ENCODE results near the gene TTLL3.
A peak's percentile ranks its signal among the peaks of the same experiment; 100 is the strongest.
"Not testable (repeated sequence)": the region's sequence is repeated elsewhere in the genome, so short reads cannot be mapped to it uniquely, and the experiment has no call there.

TTLL3 gene, protein sequence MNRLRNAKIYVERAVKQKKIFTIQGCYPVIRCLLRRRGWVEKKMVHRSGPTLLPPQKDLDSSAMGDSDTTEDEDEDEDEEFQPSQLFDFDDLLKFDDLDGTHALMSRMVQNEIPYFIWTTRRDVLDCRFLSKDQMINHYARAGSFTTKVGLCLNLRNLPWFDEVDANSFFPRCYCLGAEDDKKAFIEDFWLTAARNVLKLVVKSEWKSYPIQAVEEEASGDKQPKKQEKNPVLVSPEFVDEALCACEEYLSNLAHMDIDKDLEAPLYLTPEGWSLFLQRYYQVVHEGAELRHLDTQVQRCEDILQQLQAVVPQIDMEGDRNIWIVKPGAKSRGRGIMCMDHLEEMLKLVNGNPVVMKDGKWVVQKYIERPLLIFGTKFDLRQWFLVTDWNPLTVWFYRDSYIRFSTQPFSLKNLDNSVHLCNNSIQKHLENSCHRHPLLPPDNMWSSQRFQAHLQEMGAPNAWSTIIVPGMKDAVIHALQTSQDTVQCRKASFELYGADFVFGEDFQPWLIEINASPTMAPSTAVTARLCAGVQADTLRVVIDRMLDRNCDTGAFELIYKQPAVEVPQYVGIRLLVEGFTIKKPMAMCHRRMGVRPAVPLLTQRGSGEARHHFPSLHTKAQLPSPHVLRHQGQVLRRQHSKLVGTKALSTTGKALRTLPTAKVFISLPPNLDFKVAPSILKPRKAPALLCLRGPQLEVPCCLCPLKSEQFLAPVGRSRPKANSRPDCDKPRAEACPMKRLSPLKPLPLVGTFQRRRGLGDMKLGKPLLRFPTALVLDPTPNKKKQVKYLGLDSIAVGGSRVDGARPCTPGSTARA

DNA sequence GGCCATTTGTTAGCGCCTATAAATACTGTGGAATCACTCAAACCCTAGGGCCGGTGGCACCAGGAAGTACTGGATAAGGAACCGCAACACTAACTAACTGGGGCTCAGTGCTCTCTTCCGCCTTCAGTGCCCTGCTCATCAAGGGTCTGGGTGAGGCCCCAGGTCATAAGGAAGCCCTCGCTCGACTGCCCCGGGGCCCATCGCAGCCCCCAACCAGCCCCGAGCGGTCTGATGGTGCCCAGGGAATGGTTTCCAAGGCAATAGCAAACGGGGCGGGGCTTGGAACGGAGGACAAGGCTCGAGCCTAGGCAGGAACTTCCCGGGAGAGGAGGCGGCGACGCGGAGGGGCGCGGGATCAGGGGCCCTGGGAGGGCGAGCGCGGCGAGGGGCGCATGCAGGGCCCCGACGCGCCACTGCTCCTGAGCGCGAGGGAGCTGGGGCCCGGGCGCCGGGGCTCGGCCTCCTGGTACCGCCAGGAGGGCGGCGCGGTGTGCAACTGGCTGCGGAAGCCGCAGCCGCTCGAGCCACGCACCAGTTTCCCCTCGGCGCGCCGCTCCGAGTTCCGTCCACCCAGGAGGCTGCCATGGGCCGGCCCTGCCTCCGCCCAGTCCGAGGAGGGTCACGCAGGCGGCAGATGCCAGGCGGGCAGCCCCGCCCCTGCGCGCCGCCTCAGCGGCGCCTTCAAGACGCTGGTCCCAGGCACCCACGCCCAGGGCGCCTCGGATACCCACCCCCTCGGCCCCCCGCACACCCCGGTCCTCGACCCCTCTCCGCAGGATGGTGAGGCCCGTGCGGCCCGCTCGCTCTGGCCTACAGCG, at the start of gene TTLL3:
TTLL3 (plus strand) TSS at position 648 of the 818 bp plus-strand sequence. CDS start 400 bp downstream, outside the sequence.
- DNase-seq: peak; percentile 41

GRCh38 chr3:9760779-9761505, 49.1 kb upstream of the TTLL3 start:
- DNase-seq: no peak

DNA sequence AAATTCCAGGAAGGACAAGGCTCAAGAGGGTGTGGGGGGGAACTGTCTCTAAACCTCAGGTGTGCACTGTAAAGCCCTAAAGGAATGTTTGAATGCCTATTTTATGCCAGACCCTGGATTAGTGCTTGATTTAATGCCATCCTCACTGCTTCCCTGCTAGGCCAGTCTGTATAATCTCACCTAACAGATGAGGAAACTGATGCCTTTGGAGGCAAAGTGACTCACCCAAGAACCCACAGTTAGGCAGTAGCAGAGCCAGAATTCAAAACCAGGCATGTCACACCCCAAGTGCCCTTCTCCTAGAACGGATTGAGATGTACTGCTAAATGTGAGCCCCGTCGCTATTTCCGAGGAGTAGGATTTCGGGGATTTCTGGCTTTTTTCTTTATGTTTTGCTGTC, 48.1 kb upstream of the TTLL3 start:
- DNase-seq: no peak

DNA sequence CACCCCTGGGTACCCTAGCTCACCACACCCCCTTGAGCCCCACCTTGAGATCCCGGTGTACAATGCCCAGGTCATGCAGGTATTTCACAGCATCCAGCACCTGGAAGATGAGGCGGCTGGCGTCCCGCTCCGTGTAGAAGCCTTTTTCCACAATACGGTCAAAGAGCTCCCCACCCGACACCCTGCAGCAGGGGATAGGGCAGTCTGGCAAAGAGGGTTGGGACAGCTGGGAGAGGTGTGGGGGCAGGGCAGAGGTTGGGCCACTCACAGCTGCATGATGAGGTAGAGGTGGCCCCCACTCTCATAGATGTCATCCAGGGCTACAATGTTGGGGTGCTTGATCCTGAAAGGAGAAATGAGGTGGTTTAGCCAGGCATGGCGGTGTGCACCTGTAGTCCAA, 47.2 kb upstream of the TTLL3 start:
- DNase-seq: no peak

DNA sequence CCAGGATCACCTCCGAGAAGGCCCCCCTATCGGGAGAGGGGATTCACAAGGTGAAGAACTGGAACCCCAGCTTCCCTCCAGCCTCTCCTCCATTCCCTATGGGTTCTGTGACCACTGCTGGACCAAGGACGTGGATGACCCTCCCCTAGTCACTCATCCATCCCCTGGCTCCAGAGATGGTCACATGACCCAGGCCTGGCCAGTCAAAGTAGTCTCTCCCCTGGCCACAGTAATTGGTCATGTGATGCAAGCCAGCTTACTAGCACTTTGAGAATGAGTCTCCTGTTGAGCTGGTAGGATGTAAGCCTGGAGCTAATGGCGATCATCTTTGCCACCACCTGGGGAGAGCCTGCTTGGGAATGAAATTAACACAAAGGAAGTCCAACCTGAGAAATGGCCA, 44.2 kb upstream of the TTLL3 start:
- no peak for DNase-seq

- no peak for DNase-seq
These were observed 42.6 kb upstream of the TTLL3 start for GRCh38 chr3:9767418-9767817.

DNA sequence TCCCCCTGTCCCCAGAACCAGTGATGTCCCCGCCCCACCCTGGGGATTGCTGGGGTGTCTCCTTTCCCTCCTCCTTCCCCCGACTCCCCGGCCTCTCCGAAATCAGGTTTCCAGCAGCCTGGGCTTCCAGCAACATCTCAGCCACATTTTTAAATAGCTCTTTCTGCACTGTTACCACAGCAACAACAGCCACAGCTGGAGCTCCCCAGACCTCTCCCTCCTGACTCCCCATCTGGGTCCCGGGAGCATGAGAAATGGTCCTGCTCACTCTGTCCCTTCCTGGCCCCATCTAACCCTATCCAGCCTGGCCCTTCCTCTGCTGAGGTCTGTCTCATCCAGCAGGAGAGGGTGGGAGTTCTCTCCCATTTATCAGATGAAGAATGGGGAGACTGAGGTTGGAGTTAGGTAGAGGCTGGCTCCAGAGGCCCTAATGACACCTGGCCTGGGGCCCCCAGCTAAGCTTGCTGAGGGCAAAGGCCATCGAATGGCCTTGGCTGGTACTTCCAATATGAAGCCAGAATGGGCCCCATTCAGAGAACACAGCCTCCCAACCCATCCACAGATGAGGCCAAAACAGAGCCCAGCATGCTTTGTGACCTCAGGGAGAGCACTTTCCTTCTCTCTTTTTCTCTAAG, 41.8 kb upstream of the TTLL3 start:
- no peak for DNase-seq

DNA sequence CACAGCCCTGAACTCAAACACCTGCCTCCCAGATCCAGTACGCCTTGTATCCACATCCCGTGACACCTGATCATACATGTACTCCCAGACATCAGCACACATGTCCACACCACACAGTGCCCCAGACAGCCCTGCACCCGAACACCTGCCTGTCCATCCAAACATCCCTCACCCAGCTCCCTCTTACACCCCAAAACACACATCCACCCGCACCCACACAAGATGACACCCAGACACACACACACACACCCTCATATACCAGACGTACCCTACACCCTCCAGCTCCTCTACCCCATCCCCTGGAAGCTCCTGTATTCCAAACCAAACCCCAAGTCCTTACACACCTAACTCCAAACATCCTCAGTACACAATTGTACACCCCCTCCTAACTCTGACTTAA, 41.0 kb upstream of the TTLL3 start:
- DNase-seq: no peak

DNA sequence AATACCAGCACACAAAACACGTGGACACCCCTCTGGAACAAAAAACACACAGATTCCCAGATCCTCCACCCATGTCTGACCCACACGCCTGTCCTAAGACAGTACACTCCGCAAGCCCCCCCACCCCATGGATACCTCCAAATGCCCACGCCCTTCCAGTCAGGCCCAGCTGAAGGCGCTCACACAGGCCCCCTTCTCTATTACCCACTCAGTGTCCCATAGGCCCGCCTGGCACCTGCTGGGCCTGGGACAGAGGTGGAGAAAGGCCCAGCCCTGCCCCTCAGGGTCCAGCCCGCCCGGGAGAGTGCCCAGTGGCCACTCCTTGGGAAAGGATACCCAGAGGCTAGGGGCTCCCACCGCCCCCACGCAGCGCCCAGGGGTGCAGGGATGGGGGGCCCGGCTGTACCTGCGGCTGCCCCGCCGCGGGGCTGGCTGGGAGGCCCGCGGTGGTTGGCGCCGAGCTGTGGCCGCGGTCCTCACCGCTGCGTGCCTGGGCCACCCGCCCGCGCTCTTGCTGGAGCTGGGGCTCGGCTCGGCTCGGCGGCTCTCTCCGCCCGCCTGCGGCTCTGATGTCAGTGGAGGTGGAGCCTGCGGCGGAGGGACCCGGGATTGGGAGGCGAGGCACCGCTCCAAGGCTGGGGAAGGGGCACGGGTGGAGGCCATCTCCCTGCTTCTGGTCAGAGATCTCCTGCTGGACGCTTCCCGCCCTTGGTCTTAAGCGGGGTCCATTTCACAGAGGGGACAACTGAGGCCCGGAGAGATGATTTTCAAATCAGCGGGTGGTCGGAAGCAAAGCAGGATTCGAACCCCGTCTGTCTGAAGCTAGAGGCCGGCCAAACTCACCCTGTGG, 40.4 kb upstream of the TTLL3 start, which contains the start of gene CAMK1:
CAMK1 (minus strand) TSS at position 522 of the 850 bp plus-strand sequence. CDS start 2,198 bp downstream, outside the sequence.
- peak; percentile 50 for DNase-seq

DNA sequence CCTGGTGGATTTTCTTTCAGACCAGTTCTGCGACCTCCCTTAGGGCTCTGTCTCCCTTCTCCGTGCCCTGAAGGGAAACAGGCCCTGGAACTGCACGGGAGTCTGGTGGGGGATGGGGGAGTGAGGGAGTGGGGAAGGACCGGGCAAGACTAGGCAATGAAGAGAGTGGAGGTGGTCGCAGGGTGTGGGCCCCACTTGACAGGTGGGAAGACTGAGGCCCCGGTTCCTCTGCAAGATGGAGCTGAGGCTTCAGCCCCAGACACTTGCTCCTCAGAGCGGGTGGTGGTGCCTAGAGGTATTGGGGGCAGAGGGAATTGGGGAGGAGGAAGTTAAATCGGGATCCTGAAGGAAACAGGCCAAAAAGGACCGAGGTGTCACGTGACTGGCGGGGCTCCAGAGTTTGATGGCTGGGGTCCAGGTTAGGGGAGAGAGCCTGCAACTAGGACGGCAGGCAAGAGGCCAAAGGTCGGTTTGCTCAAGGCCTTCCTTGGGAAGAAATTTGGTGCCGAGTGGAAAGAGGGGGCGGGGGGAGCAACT, 39.7 kb upstream of the TTLL3 start:
- no peak for DNase-seq

DNA sequence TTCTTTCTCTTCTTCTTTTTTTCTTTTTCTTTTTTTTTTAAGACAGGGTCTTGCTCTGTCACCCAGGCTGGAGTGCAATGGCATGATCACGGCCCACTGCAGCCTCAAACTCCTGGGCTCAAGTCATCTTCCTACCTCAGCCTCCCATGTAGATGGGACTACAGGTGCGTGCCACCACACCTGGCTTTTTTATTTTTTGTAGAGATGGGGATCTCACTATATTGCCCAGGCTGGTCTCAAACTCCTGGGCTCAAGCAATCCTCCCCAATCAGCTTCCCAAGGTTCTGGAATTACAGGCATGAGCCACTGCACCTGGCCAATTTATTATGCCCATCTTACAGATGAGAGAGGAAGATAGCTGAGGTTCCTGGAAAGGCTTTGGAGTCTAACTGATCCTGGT, 39.1 kb upstream of the TTLL3 start:
- DNase-seq: not testable (repeated sequence)

- no peak for DNase-seq
These were observed 33.0 kb upstream of the TTLL3 start for GRCh38 chr3:9776896-9777693.

DNA sequence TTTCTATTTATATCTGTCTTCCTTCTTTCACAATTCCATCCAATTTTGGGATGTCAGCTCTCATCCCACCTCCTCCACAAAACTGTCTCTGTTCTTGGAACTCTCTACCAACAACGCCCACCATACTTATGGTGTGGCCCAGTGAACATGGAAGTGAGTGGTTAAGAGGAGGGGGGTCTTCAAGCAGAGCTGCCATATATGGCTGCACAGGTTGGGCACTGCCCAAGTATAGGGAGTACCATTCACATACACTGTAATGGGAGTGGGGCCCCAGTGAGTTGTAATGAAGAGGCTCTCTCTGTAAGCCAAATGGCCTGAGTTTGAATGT, 32.4 kb upstream of the TTLL3 start:
- DNase-seq: no peak

- DNase-seq: no peak
These were observed 31.7 kb upstream of the TTLL3 start for GRCh38 chr3:9778143-9779074.

GRCh38 chr3:9779075-9779593, 30.9 kb upstream of the TTLL3 start:
- no peak for DNase-seq

GRCh38 chr3:9779721-9780457, 30.2 kb upstream of the TTLL3 start:
- peak; percentile 57 for DNase-seq

- DNase-seq: no peak
These were observed 29.6 kb upstream of the TTLL3 start for GRCh38 chr3:9780458-9780812.

- DNase-seq: no peak
These were observed 29.2 kb upstream of the TTLL3 start for GRCh38 chr3:9780910-9781309.

Data from CD4-positive, alpha-beta T cell treated with Interleukin-17A for 1 hour (primary cell).